HG03460 (cell line): ENCODE data around the gene MAGI1.

Experiments
- ATAC-seq: cut with Tn5 transposase; IDR thresholded peaks from one replicate; pipeline ENCODE4 v1.9.1; 2021; ENCODE audit not compliant: unreplicated experiment

Gene MAGI1

GRCh38 chr3:65776494-65776893 is 262.2 kb downstream of the MAGI1 start:
- no peak for ATAC-seq

- no peak for ATAC-seq
These were observed 262.6 kb downstream of the MAGI1 start for GRCh38 chr3:65776081-65776480.

- ATAC-seq = no peak
These were observed 266.0 kb downstream of the MAGI1 start for GRCh38 chr3:65772758-65773157.

GRCh38 chr3:65767551-65767950 is 271.2 kb downstream of the MAGI1 start:
- no peak for ATAC-seq

- no peak for ATAC-seq
These were observed 276.5 kb downstream of the MAGI1 start for GRCh38 chr3:65762235-65762580.

GRCh38 chr3:65761446-65762234 is 277.1 kb downstream of the MAGI1 start:
- ATAC-seq = no peak

- ATAC-seq = no peak
These were observed 279.7 kb downstream of the MAGI1 start for GRCh38 chr3:65758876-65759598.

- ATAC-seq = no peak
These were observed 280.3 kb downstream of the MAGI1 start for GRCh38 chr3:65758438-65758837.

GRCh38 chr3:65752636-65753035 is 286.1 kb downstream of the MAGI1 start:
- no peak for ATAC-seq

GRCh38 chr3:65751123-65751700 is 287.5 kb downstream of the MAGI1 start:
- no peak for ATAC-seq

- ATAC-seq = no peak
These were observed 289.7 kb downstream of the MAGI1 start for GRCh38 chr3:65749066-65749465.

- no peak for ATAC-seq
These were observed 290.4 kb downstream of the MAGI1 start for GRCh38 chr3:65748326-65748725.

GRCh38 chr3:65746848-65747247 is 291.9 kb downstream of the MAGI1 start:
- ATAC-seq = no peak

- ATAC-seq = no peak
These were observed 293.4 kb downstream of the MAGI1 start for GRCh38 chr3:65745306-65745705.

GRCh38 chr3:65742914-65743313 is 295.8 kb downstream of the MAGI1 start:
- no peak for ATAC-seq

GRCh38 chr3:65741540-65741939 is 297.2 kb downstream of the MAGI1 start:
- ATAC-seq = no peak

- ATAC-seq = no peak
These were observed 298.7 kb downstream of the MAGI1 start for GRCh38 chr3:65739901-65740541.

- ATAC-seq = no peak
These were observed 303.9 kb downstream of the MAGI1 start for GRCh38 chr3:65734792-65735191.

GRCh38 chr3:65734382-65734781 is 304.3 kb downstream of the MAGI1 start:
- no peak for ATAC-seq

GRCh38 chr3:65733459-65733858 is 305.3 kb downstream of the MAGI1 start:
- ATAC-seq = no peak

GRCh38 chr3:65732051-65732935 is 306.4 kb downstream of the MAGI1 start:
- ATAC-seq = peak; percentile 99
